ENCODE results near the gene WDR7. TPM values are rescaled to one million over a fixed set of nuclear protein-coding genes. Genes with fewer than 3 reads are reported as not detected.

Gene WDR7
- total and polyA plus RNA-seq, 2 of the 4 experiments (the other 2 are of a cell fraction): 3.7 to 23.3 TPM

- Histone ChIP-seq H2AK9ac (replicated peaks; ENCODE audit: low read depth, low read length, poor library complexity) (no peak overlapping the region), H3K23ac (ENCODE audit: low read depth, low read length) (no peak overlapping the region), H2AK5ac (ENCODE audit: low read depth, low read length) (no peak overlapping the region), H2BK20ac (ENCODE audit: low read depth, low read length) (no peak overlapping the region), H3K4me3 (ENCODE audit: insufficient read depth, low read depth, low read length) (no peak overlapping the region), H3K56ac (ENCODE audit: extremely low read depth, insufficient read depth, low read length) (no peak overlapping the region), H3K4me1 (ENCODE audit: control insufficient read depth, insufficient read depth, low read length) (no peaks in the 10 kb centered on the region), H3K9me3 (ENCODE audit: control insufficient read depth, insufficient read depth, low read length) (no peaks in the 10 kb centered on the region), H2BK5ac (ENCODE audit: low read depth, low read length, poor library complexity, severe bottlenecking) (no peak overlapping the region), H3K4me2 (ENCODE audit: low read depth, low read length) (no peak overlapping the region), H2AFZ (replicated peaks; ENCODE audit: low read length, poor library complexity) (no peak overlapping the region), H3K14ac (replicated peaks; ENCODE audit: low read depth, low read length) (no peak overlapping the region), H3K27me3 (ENCODE audit: control insufficient read depth, insufficient read depth, low read length) (peaks cover 4% of the 10 kb centered on the region), H4K91ac (ENCODE audit: insufficient read depth, low read depth, low read length) (no peak overlapping the region), H3K9ac (ENCODE audit: low read depth, low read length) (no peak overlapping the region), H4K5ac (ENCODE audit: low read depth, low read length) (no peak overlapping the region), H2BK15ac (ENCODE audit: low read depth, low read length) (no peak overlapping the region), H3K79me1 (ENCODE audit: low read depth in 1 of 2, low read length in 2 of 2) (no peaks in the 10 kb centered on the region), H4K8ac (ENCODE audit: low read depth in 2 of 2, low read length in 2 of 2) (no peak overlapping the region), H3K9me1 (ENCODE audit: insufficient read depth, low read length) (no peaks in the 10 kb centered on the region), H3K27ac (ENCODE audit: insufficient read depth, low read length) (no peak overlapping the region), H3K4ac (ENCODE audit: low read depth, low read length) (no peak overlapping the region), H2BK120ac (ENCODE audit: low read depth, low read length) (no peak overlapping the region), H3K36me3 (ENCODE audit: control insufficient read depth, insufficient read depth, low read length) (no peaks in the 10 kb centered on the region), H3K18ac (ENCODE audit: low read depth, low read length) (no peak overlapping the region), H4K20me1 (ENCODE audit: insufficient read depth, low read length) (no peaks in the 10 kb centered on the region)
- intact Hi-C loops (cut with micrococcal nuclease): no loop called here
- ATAC-seq (ENCODE audit: low read depth) (no peak), DNase-seq (no peak)
- 86% methylated on average over 1 of the region's 3 CpGs; no CpG with 5 or more reads in 1 of the 2 experiments for WGBS, 2 experiments (ENCODE audit: extremely low coverage in 2 of 2, insufficient read length in 1 of 2)
- in situ Hi-C loops (cut with MboI; ENCODE audit: low sequenced_read_pairs): no loop called here
- ChIA-PET POLR2A (ENCODE audit: unreplicated experiment) (no interaction called here), CTCF (no interaction called here)
- BruUV-seq (replicated peaks): no TSS peak
- TF ChIP-seq FOS (IDR thresholded peaks at IDR 0.05; ENCODE audit: low read depth, low read length) (no peak), SMC3 (IDR thresholded peaks at IDR 0.05; ENCODE audit: low read depth, low read length) (no peak), RFX5 (IDR thresholded peaks at IDR 0.05; ENCODE audit: low read depth, low read length) (no peak), RAD21 (IDR thresholded peaks at IDR 0.05; ENCODE audit: low read length) (no peak), MAFK (IDR thresholded peaks at IDR 0.05; ENCODE audit: low read depth, low read length) (no peak), CTCF (conservative IDR thresholded peaks at IDR 0.05; ENCODE audit: low read depth, low read length) (no peak), RCOR1 (IDR thresholded peaks at IDR 0.05; ENCODE audit: insufficient replicate concordance, low read length) (no peak), ELK1 (IDR thresholded peaks at IDR 0.05; ENCODE audit: borderline replicate concordance, low read depth, low read length) (no peak), MXI1 (IDR thresholded peaks at IDR 0.05; ENCODE audit: borderline replicate concordance, low read depth, low read length) (no peak), MAZ (IDR thresholded peaks at IDR 0.05; ENCODE audit: borderline replicate concordance, low read depth, low read length) (no peak), USF2 (IDR thresholded peaks at IDR 0.05; ENCODE audit: low read depth, low read length) (no peak), CHD1 (IDR thresholded peaks at IDR 0.05; ENCODE audit: low read depth, low read length) (no peak), POLR2A (IDR thresholded peaks at IDR 0.05; ENCODE audit: low read depth, low read length) (no peak), CEBPB (IDR thresholded peaks at IDR 0.05; ENCODE audit: low read depth, low read length) (no peak), BHLHE40 (IDR thresholded peaks at IDR 0.05; ENCODE audit: low read depth, low read length) (no peak)
- dilution Hi-C loops (cut with HindIII; ENCODE audit: low sequenced_read_pairs, unreplicated experiment): no loop called here
Measured at GRCh38 chr18:57063601-57064103, 412.5 kb downstream of the WDR7 start.
